ENCODE data around the gene TNIK. TPM values are rescaled to one million over a fixed set of nuclear protein-coding genes. Genes with fewer than 3 reads are reported as not detected.

Gene TNIK
- total RNA-seq, 2 donors from 2014 or later: 9.0 to 11.6 TPM

DNA sequence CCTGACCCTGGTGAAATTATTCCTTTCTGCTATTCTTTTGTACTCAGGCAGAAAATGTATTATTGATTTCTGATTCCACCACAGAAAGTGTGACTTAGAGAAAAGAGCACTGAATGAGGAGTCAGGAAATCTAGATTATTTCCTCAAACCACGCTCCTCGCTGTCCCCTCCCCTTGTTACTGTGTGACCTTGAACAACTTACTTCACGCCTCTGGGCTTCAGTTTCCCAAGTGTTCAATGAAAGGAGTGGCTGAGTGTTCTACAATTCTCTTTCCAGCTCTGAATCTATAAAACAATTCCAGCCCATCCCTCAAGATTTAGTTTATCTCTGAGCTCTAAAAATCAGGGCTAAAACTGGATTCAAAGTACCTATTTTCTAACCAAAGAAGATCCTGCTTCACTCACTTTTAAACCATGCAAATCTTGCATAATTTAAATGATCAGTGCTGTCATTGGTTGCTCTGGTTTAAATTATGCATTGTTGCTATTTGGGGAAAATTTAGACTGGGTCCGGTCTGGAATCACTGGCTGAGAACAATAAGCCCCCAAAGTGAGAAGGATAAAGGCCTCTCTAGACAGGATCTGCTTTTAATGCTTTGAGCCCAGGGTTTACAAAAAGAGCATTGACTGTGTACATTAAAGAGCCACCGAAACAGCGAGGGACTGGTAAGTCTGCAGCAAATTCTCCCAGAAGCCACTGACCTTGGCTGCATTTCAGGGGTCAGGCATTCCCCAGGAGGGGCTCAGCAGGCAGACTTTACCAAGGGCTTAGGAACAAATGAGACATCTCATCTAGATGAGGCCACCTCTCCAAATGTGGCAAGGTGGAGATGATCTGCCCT, 3.2 kb downstream of the TNIK start:
- Histone ChIP-seq H3K36me3 (no peaks in the 10 kb centered on the region), H3K4me3 (no peak overlapping the region), H3K27me3 (no peaks in the 10 kb centered on the region), H3K27ac (peak overlapping the region in 1 of 2 donors; percentile 33), H3K4me1 (peaks cover 0 to 23% of the 10 kb centered on the region in 2 donors), H3K9me3 (no peaks in the 10 kb centered on the region)
- no peak for TF ChIP-seq CTCF (IDR thresholded peaks at IDR 0.05)
- no peak for DNase-seq (ENCODE audit: low spot score)

DNA sequence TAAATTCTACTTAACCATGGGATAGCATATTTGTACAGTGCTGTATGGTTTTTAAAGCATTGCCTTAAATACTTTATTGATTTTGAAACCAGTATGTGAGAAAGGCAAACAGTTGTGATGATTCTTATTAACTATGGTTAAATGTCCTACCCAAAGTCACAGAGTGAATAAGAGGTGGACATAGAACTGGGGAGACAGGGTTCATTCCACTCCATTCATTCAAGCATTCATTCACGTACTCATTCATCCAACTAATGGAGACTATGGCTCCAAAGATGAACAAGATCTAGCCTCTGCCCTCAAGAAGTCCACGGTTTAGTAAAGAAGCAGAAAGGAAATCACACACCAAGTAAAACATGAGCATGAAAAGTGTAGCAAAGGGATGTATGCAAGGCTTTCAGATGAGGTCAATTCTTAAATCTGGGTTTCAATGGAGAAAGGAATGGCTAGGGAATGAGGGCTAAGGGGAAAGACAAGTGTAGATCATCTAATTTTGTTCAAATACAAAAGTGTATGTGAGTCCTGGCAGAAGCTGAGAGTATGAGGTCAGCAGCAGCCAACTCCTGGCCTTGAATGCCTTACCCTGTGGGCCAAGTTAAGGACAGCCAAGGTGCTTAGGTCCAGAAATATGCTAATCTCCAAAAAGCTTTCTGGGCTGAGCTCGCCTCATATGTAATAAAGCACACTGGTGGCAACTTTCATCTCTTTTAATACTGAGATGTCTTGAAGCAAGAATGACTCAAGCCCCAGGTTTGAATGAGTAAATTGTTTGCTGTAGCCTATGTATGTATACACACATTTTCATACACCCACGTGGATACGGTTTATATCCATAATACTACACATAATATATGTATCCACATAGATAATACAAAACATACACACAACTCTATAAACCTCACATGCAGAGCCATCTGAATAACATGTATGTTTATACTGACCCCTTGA, 4.3 kb downstream of the TNIK start:
- peaks cover 0 to 23% of the 10 kb centered on the region in 2 donors for H3K4me1 ChIP-seq
- TF ChIP-seq CTCF (IDR thresholded peaks at IDR 0.05): no peak
- H3K4me3 ChIP-seq: no peak overlapping the region
- no peak for DNase-seq (ENCODE audit: low spot score)
- no peaks in the 10 kb centered on the region for H3K27me3 ChIP-seq
- no peaks in the 10 kb centered on the region for H3K36me3 ChIP-seq
- no peaks in the 10 kb centered on the region for H3K9me3 ChIP-seq
- no peak overlapping the region for H3K27ac ChIP-seq

GRCh38 chr3:171454041-171454440, 6.2 kb downstream of the TNIK start:
- H3K36me3 ChIP-seq: no peaks in the 10 kb centered on the region
- DNase-seq (ENCODE audit: low spot score): no peak
- H3K27me3 ChIP-seq: no peaks in the 10 kb centered on the region
- no peak overlapping the region for H3K27ac ChIP-seq
- H3K9me3 ChIP-seq: no peaks in the 10 kb centered on the region
- peaks cover 0 to 19% of the 10 kb centered on the region in 2 donors for H3K4me1 ChIP-seq
- no peak for TF ChIP-seq CTCF (IDR thresholded peaks at IDR 0.05)
- no peak overlapping the region for H3K4me3 ChIP-seq

GRCh38 chr3:171453180-171453886, 6.9 kb downstream of the TNIK start:
- no peak for DNase-seq (ENCODE audit: low spot score)
- Histone ChIP-seq H3K9me3 (no peaks in the 10 kb centered on the region), H3K4me3 (no peak overlapping the region), H3K27ac (no peak overlapping the region), H3K36me3 (no peaks in the 10 kb centered on the region), H3K27me3 (no peaks in the 10 kb centered on the region), H3K4me1 (peaks cover 0 to 12% of the 10 kb centered on the region in 2 donors)
- TF ChIP-seq CTCF (IDR thresholded peaks at IDR 0.05): peak in 1 of 2 donors; percentile 34

DNA sequence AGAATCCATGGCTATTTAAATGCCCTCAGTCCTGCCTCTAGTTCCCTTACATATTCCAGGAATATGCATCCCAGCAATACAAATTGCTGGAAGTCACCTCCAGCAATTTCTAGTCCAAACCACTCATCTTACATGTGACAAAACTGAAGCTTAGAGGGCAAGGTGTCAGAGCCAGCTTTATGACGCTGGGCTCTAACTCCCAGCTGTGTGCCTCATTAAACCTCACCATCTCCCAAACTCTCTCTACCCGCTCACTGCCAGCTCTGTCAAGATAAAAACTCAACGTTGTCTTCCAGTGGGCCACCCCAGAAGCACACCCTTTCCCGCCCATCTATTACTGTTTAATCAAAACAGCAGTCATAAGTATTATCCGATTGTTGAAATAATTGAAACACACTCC, 7.9 kb downstream of the TNIK start:
- no peak overlapping the region for H3K4me3 ChIP-seq
- no peaks in the 10 kb centered on the region for H3K9me3 ChIP-seq
- peaks cover 0 to 5% of the 10 kb centered on the region in 2 donors for H3K4me1 ChIP-seq
- H3K27ac ChIP-seq: no peak overlapping the region
- H3K27me3 ChIP-seq: no peaks in the 10 kb centered on the region
- no peak for TF ChIP-seq CTCF (IDR thresholded peaks at IDR 0.05)
- no peaks in the 10 kb centered on the region for H3K36me3 ChIP-seq
- no peak for DNase-seq (ENCODE audit: low spot score)

Data from right atrium auricular region (tissue), 2 donors.